HepG2 (cell line): Measurements from ENCODE around the gene C17orf58. TPM values are rescaled to one million over a fixed set of nuclear protein-coding genes. Genes with fewer than 3 reads are reported as not detected.

ENCODE experiments used
- CREM ChIP-seq, 2 experiments: sonication (generic) in 1 of 2; formaldehyde crosslinking in 1 of 2; IDR thresholded peaks; 2 replicates each; pipeline versions ENCODE4 v1.4.0 to v1.6.1; 2016 to 2020; ENCODE audit warnings: antibody characterized with exemption in 1 of 2, mild to moderate bottlenecking in 1 of 2, missing genetic modification reagents in 1 of 2
- GABPA ChIP-seq, 2 experiments: IDR thresholded peaks; 2 replicates each; pipeline ENCODE4 v1.6.1; 2011 to 2016; ENCODE audit warnings: low read depth in 2 of 2, low read length in 1 of 2, missing biosample characterization in 1 of 2, missing genetic modification characterization in 1 of 2
- GABPB1 ChIP-seq: IDR thresholded peaks from 2 replicates; pipeline ENCODE4 v1.6.1; 2016; ENCODE audit warnings: mild to moderate bottlenecking, missing genetic modification reagents, moderate library complexity, missing compliant biosample characterization
- KLF15 ChIP-seq: sonication (generic); formaldehyde crosslinking; IDR thresholded peaks from 2 replicates; pipeline ENCODE4 v1.8.1; 2023; ENCODE audit warnings: borderline replicate concordance, mild to moderate bottlenecking, inconsistent platforms, missing genetic modification reagents, mixed read lengths
- KMT2A ChIP-seq: sonication (generic); formaldehyde crosslinking; IDR thresholded peaks from 2 replicates; pipeline ENCODE4 v1.4.0; 2020; ENCODE audit warnings: missing genetic modification reagents
- MBNL3 ChIP-seq: fragments of 250-450 bp; sonication (Bioruptor Pico); conservative IDR thresholded peaks from 2 replicates; pipeline ENCODE4 v1.8.0; 2022; ENCODE audit warnings: mild to moderate bottlenecking, inconsistent platforms
- PCBP1 ChIP-seq: fragments of 200-400 bp; formaldehyde crosslinking; IDR thresholded peaks from 2 replicates; pipeline ENCODE4 v1.6.1; 2017; ENCODE audit warnings: mild to moderate bottlenecking, low read depth, low read length, borderline replicate concordance
- PHF5A ChIP-seq: IDR thresholded peaks from one replicate; pipeline ENCODE4 v1.6.1; 2018; ENCODE audit warnings: low read depth, missing genetic modification reagents; ENCODE audit not compliant: unreplicated experiment
- SOX5 ChIP-seq: IDR thresholded peaks from 2 replicates; pipeline ENCODE4 v1.6.1; 2016; ENCODE audit warnings: borderline replicate concordance
- TCF12 ChIP-seq, 2 experiments: fragments of 450-650 bp in 1 of 2; sonication (generic) in 1 of 2; formaldehyde crosslinking in 1 of 2; IDR thresholded peaks; 2 replicates each; pipeline versions ENCODE4 v1.6.1 to v1.8.0; 2017 to 2022; ENCODE audit warnings: antibody characterized with exemption in 1 of 2, mild to moderate bottlenecking in 1 of 2, missing genetic modification reagents in 1 of 2, moderate library complexity in 1 of 2
- THYN1 ChIP-seq: sonication (generic); formaldehyde crosslinking; IDR thresholded peaks from 2 replicates; pipeline ENCODE4 v1.8.1; 2023; ENCODE audit warnings: low read depth, mild to moderate bottlenecking, moderate library complexity, missing genetic modification reagents, borderline replicate concordance
- ZNF124 ChIP-seq: sonication (generic); formaldehyde crosslinking; IDR thresholded peaks from 2 replicates; pipeline ENCODE4 v1.4.0; 2020; ENCODE audit warnings: missing genetic modification reagents
- ZNF20 ChIP-seq: sonication (generic); formaldehyde crosslinking; IDR thresholded peaks from 2 replicates; pipeline ENCODE4 v1.4.0; 2020; ENCODE audit warnings: mild to moderate bottlenecking, moderate library complexity, missing genetic modification reagents
- ZNF251 ChIP-seq: sonication (generic); formaldehyde crosslinking; IDR thresholded peaks from 2 replicates; pipeline ENCODE4 v1.9.0; 2021; ENCODE audit warnings: mild to moderate bottlenecking, missing genetic modification reagents
- ZNF598 ChIP-seq: sonication (generic); formaldehyde crosslinking; IDR thresholded peaks from 2 replicates; pipeline ENCODE4 v1.5.1; 2020; ENCODE audit warnings: mild to moderate bottlenecking, missing genetic modification reagents, borderline replicate concordance
- ZSCAN31 ChIP-seq: sonication (generic); formaldehyde crosslinking; IDR thresholded peaks from 2 replicates; pipeline ENCODE4 v1.5.0; 2020; ENCODE audit warnings: low read depth, mild to moderate bottlenecking, missing genetic modification reagents
- polyA plus RNA-seq, 8 experiments: library from polyadenylated mRNA; depleted of rRNA in 3 of 8; stranded (reverse) in 7 of 8; unstranded in 1 of 8; fragments of >200 nt; fragmentation: Illumina TruSeq in 4 of 8; extraction: Trizol in 4 of 8; gene quantifications; 2 replicates each; pipeline versions ENCODE4 v1.2.1 to v1.2.3, GENCODE V29; 2011 to 2016; ENCODE audit warnings: low read depth in 4 of 8, missing spikeins in 1 of 8, mixed read lengths in 1 of 8; ENCODE audit not compliant: insufficient read depth in 1 of 8
- total RNA-seq, 5 experiments: library from RNA; depleted of rRNA; stranded (reverse); fragments of >200 nt; fragmentation: Illumina TruSeq; extraction: Trizol; gene quantifications; 2 replicates each; pipeline ENCODE4 v1.2.3, GENCODE V29; 2016; ENCODE audit warnings: low read depth in 1 of 5
- TF ChIP-seq, protein P1 (sequence below): sonication (generic); formaldehyde crosslinking; conservative IDR thresholded peaks from 2 replicates; pipeline ENCODE4 v1.4.0; 2020; ENCODE audit warnings: missing genetic modification reagents
- TF ChIP-seq, protein P2 (sequence below): IDR thresholded peaks from 2 replicates; pipeline ENCODE4 v1.6.1; 2016; ENCODE audit warnings: low read depth, borderline replicate concordance
- TF ChIP-seq, protein P3 (sequence below): sonication (generic); formaldehyde crosslinking; IDR thresholded peaks from 2 replicates; pipeline ENCODE4 v1.8.0; 2022; ENCODE audit warnings: missing genetic modification reagents, mild to moderate bottlenecking, inconsistent platforms, borderline replicate concordance
- TF ChIP-seq, protein P4 (sequence below): sonication (generic); formaldehyde crosslinking; conservative IDR thresholded peaks from 2 replicates; pipeline ENCODE4 v1.4.0; 2020; ENCODE audit warnings: missing genetic modification reagents
- TF ChIP-seq, protein P5 (sequence below): sonication (generic); formaldehyde crosslinking; IDR thresholded peaks from 2 replicates; pipeline ENCODE4 v1.8.1; 2023; ENCODE audit warnings: mild to moderate bottlenecking, missing genetic modification reagents
- TF ChIP-seq, protein P6 (sequence below): sonication (generic); formaldehyde crosslinking; IDR thresholded peaks from 2 replicates; pipeline ENCODE4 v1.4.0; 2020; ENCODE audit warnings: missing genetic modification reagents, borderline replicate concordance

Gene C17orf58
- total and polyA plus RNA-seq, 2 of the 13 experiments (the other 11 are each of a cell fraction or from before 2014, with no cell fraction given) = 15.6 to 15.8 TPM

DNA sequence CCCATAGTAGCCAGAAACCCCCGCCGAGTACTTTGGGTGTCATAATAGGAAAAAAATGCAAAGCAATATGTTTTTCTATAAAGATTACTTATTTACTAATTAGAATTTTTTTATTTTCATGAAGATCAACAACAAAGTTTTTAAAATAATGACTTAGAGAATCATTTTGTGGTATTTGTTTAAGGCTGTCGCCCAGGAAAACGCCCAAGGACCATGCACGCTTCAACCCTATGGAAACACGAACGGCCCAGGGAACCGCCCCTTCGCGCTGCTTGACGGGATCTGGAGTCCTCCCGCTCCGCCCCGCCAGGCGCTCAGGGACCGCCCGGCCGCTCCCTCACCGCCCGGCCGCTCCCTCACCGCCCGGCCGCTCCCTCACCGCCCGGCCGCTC, 38.9 kb upstream of the C17orf58 start (continued):
- TF ChIP-seq, protein P1, sequence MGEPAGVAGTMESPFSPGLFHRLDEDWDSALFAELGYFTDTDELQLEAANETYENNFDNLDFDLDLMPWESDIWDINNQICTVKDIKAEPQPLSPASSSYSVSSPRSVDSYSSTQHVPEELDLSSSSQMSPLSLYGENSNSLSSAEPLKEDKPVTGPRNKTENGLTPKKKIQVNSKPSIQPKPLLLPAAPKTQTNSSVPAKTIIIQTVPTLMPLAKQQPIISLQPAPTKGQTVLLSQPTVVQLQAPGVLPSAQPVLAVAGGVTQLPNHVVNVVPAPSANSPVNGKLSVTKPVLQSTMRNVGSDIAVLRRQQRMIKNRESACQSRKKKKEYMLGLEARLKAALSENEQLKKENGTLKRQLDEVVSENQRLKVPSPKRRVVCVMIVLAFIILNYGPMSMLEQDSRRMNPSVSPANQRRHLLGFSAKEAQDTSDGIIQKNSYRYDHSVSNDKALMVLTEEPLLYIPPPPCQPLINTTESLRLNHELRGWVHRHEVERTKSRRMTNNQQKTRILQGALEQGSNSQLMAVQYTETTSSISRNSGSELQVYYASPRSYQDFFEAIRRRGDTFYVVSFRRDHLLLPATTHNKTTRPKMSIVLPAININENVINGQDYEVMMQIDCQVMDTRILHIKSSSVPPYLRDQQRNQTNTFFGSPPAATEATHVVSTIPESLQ (CRISPR knock-in tag) = 0 out of 2 replicates have a peak, but pooled peaks have one; percentile 23
- 0 out of 2 replicates have a peak, but pooled peaks have one; percentile 9 for TF ChIP-seq THYN1 (CRISPR knock-in tag)
- no peak; the same call in 1 of the 2 replicates for TF ChIP-seq KLF15 (CRISPR knock-in tag)
- TF ChIP-seq GABPA (IDR thresholded peaks at IDR 0.05; ENCODE audit: low read depth, low read length) = no peak
- no peak for TF ChIP-seq GABPA (CRISPR knock-in tag; IDR thresholded peaks at IDR 0.05; ENCODE audit: low read depth)
- no peak for TF ChIP-seq ZNF251 (CRISPR knock-in tag)
- no peak for TF ChIP-seq TCF12 (IDR thresholded peaks at IDR 0.05)
- no peak for TF ChIP-seq TCF12 (CRISPR knock-in tag; IDR thresholded peaks at IDR 0.05)
- TF ChIP-seq, protein P2, sequence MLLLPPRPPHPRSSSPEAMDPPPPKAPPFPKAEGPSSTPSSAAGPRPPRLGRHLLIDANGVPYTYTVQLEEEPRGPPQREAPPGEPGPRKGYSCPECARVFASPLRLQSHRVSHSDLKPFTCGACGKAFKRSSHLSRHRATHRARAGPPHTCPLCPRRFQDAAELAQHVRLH (CRISPR knock-in tag) = no peak
- TF ChIP-seq, protein P3, sequence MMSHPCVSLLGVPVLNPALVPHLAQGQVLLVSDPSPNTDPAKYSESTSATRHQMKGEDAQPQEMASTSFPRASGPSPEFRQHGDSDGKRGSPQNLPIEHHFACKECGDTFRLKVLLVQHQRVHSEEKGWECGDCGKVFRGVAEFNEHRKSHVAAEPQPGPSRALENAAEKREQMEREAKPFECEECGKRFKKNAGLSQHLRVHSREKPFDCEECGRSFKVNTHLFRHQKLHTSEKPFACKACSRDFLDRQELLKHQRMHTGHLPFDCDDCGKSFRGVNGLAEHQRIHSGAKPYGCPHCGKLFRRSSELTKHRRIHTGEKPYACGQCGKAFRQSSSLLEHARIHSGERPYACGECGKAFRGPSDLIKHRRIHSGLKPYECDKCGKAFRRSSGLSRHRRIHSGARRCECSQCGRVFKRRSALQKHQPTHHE = no peak
- no peak for TF ChIP-seq KMT2A
- TF ChIP-seq, protein P4, sequence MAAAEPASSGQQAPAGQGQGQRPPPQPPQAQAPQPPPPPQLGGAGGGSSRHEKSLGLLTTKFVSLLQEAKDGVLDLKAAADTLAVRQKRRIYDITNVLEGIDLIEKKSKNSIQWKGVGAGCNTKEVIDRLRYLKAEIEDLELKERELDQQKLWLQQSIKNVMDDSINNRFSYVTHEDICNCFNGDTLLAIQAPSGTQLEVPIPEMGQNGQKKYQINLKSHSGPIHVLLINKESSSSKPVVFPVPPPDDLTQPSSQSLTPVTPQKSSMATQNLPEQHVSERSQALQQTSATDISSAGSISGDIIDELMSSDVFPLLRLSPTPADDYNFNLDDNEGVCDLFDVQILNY (CRISPR knock-in tag) = no peak
- TF ChIP-seq, protein P5, sequence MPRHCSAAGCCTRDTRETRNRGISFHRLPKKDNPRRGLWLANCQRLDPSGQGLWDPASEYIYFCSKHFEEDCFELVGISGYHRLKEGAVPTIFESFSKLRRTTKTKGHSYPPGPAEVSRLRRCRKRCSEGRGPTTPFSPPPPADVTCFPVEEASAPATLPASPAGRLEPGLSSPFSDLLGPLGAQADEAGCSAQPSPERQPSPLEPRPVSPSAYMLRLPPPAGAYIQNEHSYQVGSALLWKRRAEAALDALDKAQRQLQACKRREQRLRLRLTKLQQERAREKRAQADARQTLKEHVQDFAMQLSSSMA (CRISPR knock-in tag) = no peak
- TF ChIP-seq PCBP1 = no peak
- TF ChIP-seq GABPB1 = peak; percentile 67; the same call in 1 of the 2 replicates
- TF ChIP-seq MBNL3 (CRISPR knock-in tag) = no peak
- TF ChIP-seq CREM (IDR thresholded peaks at IDR 0.05) = no peak
- TF ChIP-seq CREM (CRISPR knock-in tag; IDR thresholded peaks at IDR 0.05) = no peak
- TF ChIP-seq ZNF598 (CRISPR knock-in tag) = no peak
- no peak for TF ChIP-seq ZSCAN31 (CRISPR knock-in tag)
- 0 out of 2 replicates have a peak, but pooled peaks have one; percentile 29 for TF ChIP-seq SOX5 (CRISPR knock-in tag)
- TF ChIP-seq PHF5A (CRISPR knock-in tag) = no peak
- 0 out of 2 replicates have a peak, but pooled peaks have one; percentile 39 for TF ChIP-seq ZNF20 (CRISPR knock-in tag)
- TF ChIP-seq, protein P6, sequence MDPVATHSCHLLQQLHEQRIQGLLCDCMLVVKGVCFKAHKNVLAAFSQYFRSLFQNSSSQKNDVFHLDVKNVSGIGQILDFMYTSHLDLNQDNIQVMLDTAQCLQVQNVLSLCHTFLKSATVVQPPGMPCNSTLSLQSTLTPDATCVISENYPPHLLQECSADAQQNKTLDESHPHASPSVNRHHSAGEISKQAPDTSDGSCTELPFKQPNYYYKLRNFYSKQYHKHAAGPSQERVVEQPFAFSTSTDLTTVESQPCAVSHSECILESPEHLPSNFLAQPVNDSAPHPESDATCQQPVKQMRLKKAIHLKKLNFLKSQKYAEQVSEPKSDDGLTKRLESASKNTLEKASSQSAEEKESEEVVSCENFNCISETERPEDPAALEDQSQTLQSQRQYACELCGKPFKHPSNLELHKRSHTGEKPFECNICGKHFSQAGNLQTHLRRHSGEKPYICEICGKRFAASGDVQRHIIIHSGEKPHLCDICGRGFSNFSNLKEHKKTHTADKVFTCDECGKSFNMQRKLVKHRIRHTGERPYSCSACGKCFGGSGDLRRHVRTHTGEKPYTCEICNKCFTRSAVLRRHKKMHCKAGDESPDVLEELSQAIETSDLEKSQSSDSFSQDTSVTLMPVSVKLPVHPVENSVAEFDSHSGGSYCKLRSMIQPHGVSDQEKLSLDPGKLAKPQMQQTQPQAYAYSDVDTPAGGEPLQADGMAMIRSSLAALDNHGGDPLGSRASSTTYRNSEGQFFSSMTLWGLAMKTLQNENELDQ (CRISPR knock-in tag) = no peak
- 0 out of 2 replicates have a peak, but pooled peaks have one; percentile 38 for TF ChIP-seq ZNF124 (CRISPR knock-in tag)
